CD4-positive, CD25-positive, alpha-beta regulatory T cell (primary cell): ENCODE results near the gene TECTA. TPM values are rescaled to one million over a fixed set of nuclear protein-coding genes. Genes with fewer than 3 reads are reported as not detected.

Experiments
- ATAC-seq, 2 donors: fragments of 150-1000 bp; cut with Tn5 transposase; one replicate each; pipeline ENCODE4 v1.10.0; 2021; ENCODE audit warnings: low read depth in 2 of 2, moderate number of reproducible peaks in 2 of 2, moderate library complexity in 1 of 2
- DNase-seq, 3 donors: peaks; one replicate each; pipeline versions ENCODE4 v3.0.0 to v3.0.0-alpha.2; 2012 to 2022; ENCODE audit warnings: mixed read lengths in 1 of 3
- H3K27ac ChIP-seq: one replicate; pipeline ENCODE4 v1.7.0; 2013; ENCODE audit warnings: mild to moderate bottlenecking, low read length; ENCODE audit not compliant: insufficient read depth, poor library complexity, severe bottlenecking
- H3K27me3 ChIP-seq: one replicate; pipeline ENCODE4 v1.7.0; 2013; ENCODE audit warnings: low read length; ENCODE audit not compliant: control insufficient read depth, insufficient read depth
- H3K36me3 ChIP-seq: one replicate; pipeline ENCODE4 v1.7.0; 2013; ENCODE audit warnings: mild to moderate bottlenecking, low read length, moderate library complexity; ENCODE audit not compliant: control insufficient read depth, insufficient read depth
- H3K4me1 ChIP-seq: 2 replicates; pipeline ENCODE4 v1.7.0; 2013; ENCODE audit warnings: mild to moderate bottlenecking, low read length; ENCODE audit not compliant: insufficient read depth, control insufficient read depth, poor library complexity, severe bottlenecking
- H3K4me3 ChIP-seq: one replicate; pipeline ENCODE4 v1.7.0; 2013; ENCODE audit warnings: low read depth, mild to moderate bottlenecking, low read length, moderate library complexity
- H3K9me3 ChIP-seq, 2 experiments: 1 replicate in 1 of 2; 2 replicates in 1 of 2; pipeline ENCODE4 v1.7.0; 2013; ENCODE audit warnings: low read length in 2 of 2, mild to moderate bottlenecking in 1 of 2, moderate library complexity in 1 of 2; ENCODE audit not compliant: control insufficient read depth in 2 of 2
- H3K27ac Mint-ChIP-seq, 3 donors: one replicate each; pipeline ENCODE4 v1.8.0; 2020 to 2022; ENCODE audit warnings: mild to moderate bottlenecking in 3 of 3, mixed read lengths in 3 of 3, moderate library complexity in 2 of 3
- H3K27me3 Mint-ChIP-seq: one replicate; pipeline ENCODE4 v1.8.0; 2022; ENCODE audit warnings: mild to moderate bottlenecking, mixed read lengths
- H3K36me3 Mint-ChIP-seq: one replicate; pipeline ENCODE4 v1.8.0; 2020; ENCODE audit warnings: mixed read lengths
- H3K4me1 Mint-ChIP-seq, 4 donors: one replicate each; pipeline ENCODE4 v1.8.0; 2020 to 2022; ENCODE audit warnings: mixed read lengths in 4 of 4, mild to moderate bottlenecking in 1 of 4
- H3K4me3 Mint-ChIP-seq, 4 donors: one replicate each; pipeline ENCODE4 v1.8.0; 2020 to 2022; ENCODE audit warnings: mild to moderate bottlenecking in 4 of 4, mixed read lengths in 4 of 4, moderate library complexity in 3 of 4
- H3K9me3 Mint-ChIP-seq, 7 donors: one replicate each; pipeline ENCODE4 v1.8.0; 2020 to 2022; ENCODE audit warnings: mixed read lengths in 7 of 7, mild to moderate bottlenecking in 3 of 7, moderate library complexity in 2 of 7
- polyA plus RNA-seq, 4 donors: library from polyadenylated mRNA; unstranded; fragments of 300-500 nt; fragmentation: Illumina TruSeq; gene quantifications; one replicate each; pipeline ENCODE4 v1.2.3, GENCODE V29; 2021
- total RNA-seq: library from RNA; stranded (reverse); gene quantifications from one replicate; pipeline ENCODE4 v1.2.3, GENCODE V29; 2022

TECTA gene
- total and polyA plus RNA-seq, 5 donors from 2014 or later: 0.30 to 0.78 TPM; not detected in 3

DNA sequence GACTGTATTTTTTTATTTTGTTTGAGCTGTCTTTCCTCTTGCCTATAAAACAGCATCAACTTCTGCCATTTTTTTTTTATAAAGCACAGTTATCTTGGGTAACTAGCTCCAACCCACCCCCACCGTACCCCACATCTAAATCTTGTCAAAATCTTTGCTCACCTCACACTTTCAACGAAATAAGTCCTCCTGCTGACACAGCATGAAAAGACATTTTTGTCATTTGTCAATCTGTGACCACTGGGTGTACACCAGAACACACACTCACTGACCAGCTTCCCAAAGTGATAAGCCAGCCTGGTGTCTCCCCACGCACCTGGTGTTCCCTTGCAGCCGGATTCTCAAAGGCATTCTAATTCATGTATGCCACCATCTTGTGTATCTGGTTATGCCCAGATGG, 1.7 kb upstream of the TECTA start:
- H3K27ac Mint-ChIP-seq: no peak overlapping the region
- no peaks in the 10 kb centered on the region for H3K4me1 Mint-ChIP-seq

DNA sequence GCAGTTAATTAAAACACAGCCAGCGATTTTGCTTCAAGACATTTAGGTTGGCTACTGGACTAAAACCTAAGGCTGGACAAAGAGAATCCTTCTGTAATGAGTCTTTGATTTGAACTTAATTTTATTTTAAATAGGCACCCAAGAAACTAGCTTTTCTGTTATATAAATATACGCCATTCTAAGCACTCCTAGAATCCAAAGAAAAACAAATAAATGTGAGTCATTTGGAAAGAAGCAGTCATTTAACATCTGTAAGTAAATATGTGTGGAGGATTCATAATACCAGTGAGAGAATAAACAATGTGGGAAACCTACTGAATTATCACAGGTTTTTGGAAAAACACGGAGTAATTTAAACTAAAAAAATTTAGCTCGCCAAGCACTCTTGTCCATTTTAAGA, 1.2 kb upstream of the TECTA start:
- Mint-ChIP-seq H3K4me3 (no peak overlapping the region), H3K9me3 (peaks cover 0 to 2% (median 0%) of the 10 kb centered on the region in 7 donors), H3K27me3 (peaks cover 4% of the 10 kb centered on the region), H3K27ac (no peak overlapping the region), H3K4me1 (no peaks in the 10 kb centered on the region), H3K36me3 (peaks cover 4% of the 10 kb centered on the region)
- H3K4me3 ChIP-seq: no peak overlapping the region
- no peaks in the 10 kb centered on the region for H3K4me1 ChIP-seq
- no peak for DNase-seq
- H3K36me3 ChIP-seq: no peaks in the 10 kb centered on the region
- H3K27ac ChIP-seq: no peak overlapping the region
- no peaks in the 10 kb centered on the region for H3K27me3 ChIP-seq
- no peak for ATAC-seq
- H3K9me3 ChIP-seq: no peaks in the 10 kb centered on the region

More for the DNA sequence above, 1.7 kb upstream of the TECTA start:
- H3K36me3 Mint-ChIP-seq: peaks cover 4% of the 10 kb centered on the region
- no peaks in the 10 kb centered on the region for H3K27me3 ChIP-seq
- H3K4me3 ChIP-seq: no peak overlapping the region
- ATAC-seq: no peak
- no peak overlapping the region for H3K27ac ChIP-seq
- no peaks in the 10 kb centered on the region for H3K36me3 ChIP-seq
- H3K27me3 Mint-ChIP-seq: peaks cover under 1% of the 10 kb centered on the region
- peaks cover 0 to 6% (median 0%) of the 10 kb centered on the region in 7 donors for H3K9me3 Mint-ChIP-seq
- DNase-seq: no peak
- no peaks in the 10 kb centered on the region for H3K9me3 ChIP-seq
- no peak overlapping the region for H3K4me3 Mint-ChIP-seq
- H3K4me1 ChIP-seq: no peaks in the 10 kb centered on the region

DNA sequence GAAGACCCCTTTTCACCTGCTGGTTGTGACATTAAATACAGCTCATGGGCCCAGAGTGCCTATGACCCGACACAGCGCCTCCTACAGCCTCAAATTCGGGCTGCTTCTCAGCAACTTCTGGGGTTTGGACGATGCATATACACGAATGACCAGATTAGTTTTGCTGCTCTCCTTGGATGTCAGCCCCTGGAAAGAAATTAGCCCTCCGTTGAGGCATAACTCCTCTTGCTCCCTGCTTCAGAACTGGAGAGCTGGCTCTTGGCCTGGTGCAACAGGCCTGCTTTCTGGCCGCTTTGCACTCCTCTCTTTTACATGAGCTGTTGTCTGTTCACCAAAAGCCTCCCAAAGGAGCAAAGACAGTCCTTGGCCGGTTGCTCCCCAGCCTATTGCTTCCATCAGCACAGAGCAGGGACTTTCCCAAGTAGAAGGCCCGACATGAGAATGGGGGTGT, 3.3 kb downstream of the TECTA start:
- peaks cover 12% of the 10 kb centered on the region for H3K27me3 Mint-ChIP-seq
- no peaks in the 10 kb centered on the region for H3K9me3 ChIP-seq
- no peak for ATAC-seq
- no peaks in the 10 kb centered on the region for H3K36me3 ChIP-seq
- DNase-seq: no peak
- H3K4me3 ChIP-seq: no peak overlapping the region
- H3K36me3 Mint-ChIP-seq: peaks cover 4% of the 10 kb centered on the region
- H3K9me3 Mint-ChIP-seq: peaks cover 0 to 1% (median 0%) of the 10 kb centered on the region in 7 donors
- no peak overlapping the region for H3K27ac Mint-ChIP-seq
- H3K27ac ChIP-seq: no peak overlapping the region
- no peaks in the 10 kb centered on the region for H3K4me1 Mint-ChIP-seq
- H3K4me1 ChIP-seq: no peaks in the 10 kb centered on the region
- H3K27me3 ChIP-seq: no peaks in the 10 kb centered on the region
- H3K4me3 Mint-ChIP-seq: no peak overlapping the region

DNA sequence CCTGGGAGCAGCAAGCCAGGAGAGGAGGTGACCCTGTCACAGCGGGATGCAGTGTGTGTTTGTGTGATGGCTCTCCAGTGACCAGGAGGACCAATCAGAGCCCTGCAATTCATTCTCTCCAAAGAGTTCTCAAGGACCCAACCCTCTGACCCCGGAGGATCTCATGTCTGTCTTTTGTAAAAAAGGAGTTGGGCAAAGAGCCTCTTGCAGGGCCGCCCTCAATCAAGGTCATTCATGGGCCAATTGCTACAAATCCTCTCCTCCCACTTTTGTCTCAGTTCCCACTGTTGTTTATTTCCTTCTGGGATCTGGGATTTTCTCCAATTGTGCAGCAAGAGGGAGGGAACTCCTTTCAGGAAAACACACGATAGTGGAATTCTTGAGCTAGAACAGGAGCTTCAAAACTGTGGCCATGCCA, 4.0 kb downstream of the TECTA start:
- H3K27me3 ChIP-seq: no peaks in the 10 kb centered on the region
- no peaks in the 10 kb centered on the region for H3K9me3 ChIP-seq
- H3K4me1 Mint-ChIP-seq: no peaks in the 10 kb centered on the region
- H3K4me3 ChIP-seq: no peak overlapping the region
- no peaks in the 10 kb centered on the region for H3K36me3 ChIP-seq
- peaks cover 4% of the 10 kb centered on the region for H3K36me3 Mint-ChIP-seq
- no peak overlapping the region for H3K4me3 Mint-ChIP-seq
- no peak overlapping the region for H3K27ac ChIP-seq
- ATAC-seq: no peak
- H3K4me1 ChIP-seq: no peaks in the 10 kb centered on the region
- no peak for DNase-seq
- no peak overlapping the region for H3K27ac Mint-ChIP-seq
- peaks cover 12% of the 10 kb centered on the region for H3K27me3 Mint-ChIP-seq
- H3K9me3 Mint-ChIP-seq: peaks cover 0 to 1% (median 0%) of the 10 kb centered on the region in 7 donors

DNA sequence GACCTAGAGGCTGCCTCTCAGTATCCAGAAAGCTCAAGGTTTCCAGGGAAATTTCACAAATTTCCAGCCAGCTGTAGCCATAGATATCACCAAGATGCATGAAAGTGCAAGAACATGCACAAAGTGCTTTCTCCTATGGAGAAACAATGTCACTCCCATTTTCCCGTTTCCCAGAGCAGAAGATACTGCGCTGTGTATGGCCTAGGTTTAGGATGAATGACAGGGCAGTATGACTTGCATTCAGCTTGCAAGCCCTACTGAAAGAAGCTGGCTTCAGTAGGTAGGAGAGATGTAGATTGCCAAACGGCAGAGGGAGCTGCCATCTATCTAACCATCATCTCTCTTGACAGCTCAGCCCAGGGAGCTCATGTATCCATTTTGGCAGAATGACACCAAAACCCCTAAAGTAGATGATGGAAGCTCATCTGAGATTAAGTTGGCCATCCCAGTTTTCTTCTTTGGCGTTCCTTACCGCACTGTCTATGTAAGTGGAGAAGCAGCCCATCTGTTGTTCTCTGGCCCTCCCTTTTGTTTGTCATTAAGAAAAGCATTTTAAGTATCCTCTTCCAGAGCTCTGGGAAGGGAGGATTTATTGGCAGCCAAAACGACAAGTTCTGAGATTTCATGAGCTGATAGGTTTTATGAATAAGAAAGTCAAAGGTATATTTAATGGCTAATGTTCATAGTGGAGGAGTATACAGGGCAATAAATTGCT, 4.6 kb downstream of the TECTA start:
- H3K4me1 Mint-ChIP-seq: no peaks in the 10 kb centered on the region
- ATAC-seq (no peak), DNase-seq (no peak)
- Histone ChIP-seq H3K27ac (no peak overlapping the region), H3K27me3 (no peaks in the 10 kb centered on the region), H3K9me3 (no peaks in the 10 kb centered on the region), H3K4me1 (no peaks in the 10 kb centered on the region), H3K4me3 (no peak overlapping the region), H3K36me3 (no peaks in the 10 kb centered on the region)
- no peak overlapping the region for H3K27ac Mint-ChIP-seq
- peaks cover 0 to 1% (median 0%) of the 10 kb centered on the region in 7 donors for H3K9me3 Mint-ChIP-seq
- H3K27me3 Mint-ChIP-seq: peaks cover 12% of the 10 kb centered on the region
- peaks cover 4% of the 10 kb centered on the region for H3K36me3 Mint-ChIP-seq
- H3K4me3 Mint-ChIP-seq: no peak overlapping the region

DNA sequence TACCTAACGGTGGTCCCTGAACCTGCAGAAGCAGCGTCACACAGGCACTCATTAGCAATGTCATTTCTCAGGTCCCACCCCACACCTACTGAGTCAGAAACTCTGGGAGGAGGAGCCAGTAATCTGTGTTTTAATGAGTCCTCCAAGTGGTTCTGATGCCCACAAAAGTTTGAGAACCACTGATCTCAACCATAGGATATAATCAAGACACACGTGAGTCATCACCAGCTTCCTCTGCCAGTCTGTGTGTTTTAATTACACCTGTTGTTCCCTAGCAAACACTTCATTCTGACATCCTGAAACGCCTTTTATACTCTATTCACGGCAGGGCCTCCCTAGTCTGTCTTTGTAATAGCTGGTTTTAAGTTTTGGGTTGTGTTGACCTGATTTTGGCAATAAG, 5.8 kb downstream of the TECTA start:
- Mint-ChIP-seq H3K9me3 (peaks cover 0 to 1% (median 0%) of the 10 kb centered on the region in 7 donors), H3K27ac (no peak overlapping the region), H3K36me3 (peaks cover 4% of the 10 kb centered on the region), H3K4me1 (no peaks in the 10 kb centered on the region), H3K4me3 (no peak overlapping the region), H3K27me3 (peaks cover 12% of the 10 kb centered on the region)
- H3K4me3 ChIP-seq: no peak overlapping the region
- ATAC-seq (no peak), DNase-seq (no peak)
- H3K4me1 ChIP-seq: no peaks in the 10 kb centered on the region
- H3K27me3 ChIP-seq: no peaks in the 10 kb centered on the region
- H3K27ac ChIP-seq: no peak overlapping the region
- H3K36me3 ChIP-seq: no peaks in the 10 kb centered on the region
- no peaks in the 10 kb centered on the region for H3K9me3 ChIP-seq

DNA sequence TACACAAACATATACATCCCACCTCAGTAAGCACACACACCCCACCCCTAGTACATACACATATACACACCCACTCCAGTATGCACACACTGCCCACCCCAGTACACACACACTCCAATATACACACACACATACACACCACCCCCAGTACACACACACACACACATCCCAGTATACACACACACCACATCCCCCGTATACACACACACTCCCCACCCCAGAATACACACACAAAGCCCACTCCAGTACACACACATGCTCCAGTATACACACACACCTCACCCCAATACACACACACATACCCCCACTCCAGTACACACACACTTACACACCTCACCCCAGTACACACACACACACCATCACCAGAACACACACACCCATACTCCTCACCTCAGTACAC, 7.4 kb downstream of the TECTA start:
- Histone ChIP-seq H3K36me3 (no peaks in the 10 kb centered on the region), H3K9me3 (no peaks in the 10 kb centered on the region), H3K27me3 (no peaks in the 10 kb centered on the region), H3K4me3 (no peak overlapping the region), H3K4me1 (no peaks in the 10 kb centered on the region), H3K27ac (no peak overlapping the region)
- no peak overlapping the region for H3K27ac Mint-ChIP-seq
- peaks cover 0 to 3% (median 0%) of the 10 kb centered on the region in 4 donors for H3K4me1 Mint-ChIP-seq
- ATAC-seq (no peak), DNase-seq (no peak)
- peak overlapping the region in 1 of 4 donors; percentile 16 for H3K4me3 Mint-ChIP-seq
- H3K27me3 Mint-ChIP-seq: peaks cover 15% of the 10 kb centered on the region
- no peaks in the 10 kb centered on the region for H3K36me3 Mint-ChIP-seq
- H3K9me3 Mint-ChIP-seq: peaks cover 0 to 1% (median 0%) of the 10 kb centered on the region in 7 donors

DNA sequence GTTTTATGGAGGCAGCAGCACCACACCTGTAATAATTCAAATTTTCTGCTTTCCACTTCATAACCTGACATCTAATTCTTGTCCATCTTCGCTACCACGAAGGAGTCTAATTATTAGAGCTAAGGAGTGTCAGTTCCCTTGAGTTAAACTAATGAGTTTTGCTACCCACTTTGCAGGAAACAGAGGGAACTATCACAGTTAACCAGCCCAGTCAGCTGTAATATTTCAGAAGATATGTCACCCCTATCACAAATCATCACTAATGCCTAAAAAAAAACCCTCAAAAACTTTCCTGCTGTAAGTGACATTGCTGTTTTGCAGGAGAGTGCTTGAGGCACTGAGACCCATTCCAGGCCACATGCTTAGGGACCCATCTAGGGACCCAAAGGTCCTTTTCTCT, 8.4 kb downstream of the TECTA start:
- no peaks in the 10 kb centered on the region for H3K36me3 ChIP-seq
- no peaks in the 10 kb centered on the region for H3K9me3 ChIP-seq
- peaks cover 14% of the 10 kb centered on the region for H3K27me3 Mint-ChIP-seq
- H3K27me3 ChIP-seq: no peaks in the 10 kb centered on the region
- no peak overlapping the region for H3K27ac ChIP-seq
- DNase-seq (no peak), ATAC-seq (no peak)
- peaks cover 0 to 1% (median 0%) of the 10 kb centered on the region in 7 donors for H3K9me3 Mint-ChIP-seq
- H3K36me3 Mint-ChIP-seq: no peaks in the 10 kb centered on the region
- no peak overlapping the region for H3K4me3 Mint-ChIP-seq
- H3K4me3 ChIP-seq: no peak overlapping the region
- H3K27ac Mint-ChIP-seq: no peak overlapping the region
- peaks cover 0 to 3% (median 0%) of the 10 kb centered on the region in 4 donors for H3K4me1 Mint-ChIP-seq
- H3K4me1 ChIP-seq: no peaks in the 10 kb centered on the region
